HCT116 (cell line): ENCODE measurements around the gene DOCK3. TPM values are rescaled to one million over a fixed set of nuclear protein-coding genes. Genes with fewer than 3 reads are reported as not detected.

Source experiments
- ATAC-seq: fragments of 200-7000 bp; cut with Tn5 transposase; 2 replicates; pipeline ENCODE4 v1.9.1; 2020; ENCODE audit warnings: mild to moderate bottlenecking, moderate library complexity
- BruUV-seq: library from RNA; stranded (reverse); fragments of 400-500 nt; replicated peaks from 2 replicates; lab custom pipeline; 2021; lab: Mats Ljungman, UMichigan
- CTCF ChIA-PET: fragments of 300-600 bp; sonication (Branson Sonifier 250); formaldehyde crosslinking; loops from one replicate; lab custom pipeline; 2021; ENCODE audit warnings: antibody characterized with exemption; lab: Charles Lee
- POLR2A ChIA-PET: fragments of 300-600, 350-600 bp; sonication (Branson Sonifier 250); formaldehyde crosslinking; loops from one replicate; lab custom pipeline; 2021; ENCODE audit warnings: antibody characterized with exemption; lab: Charles Lee
- RAD21 ChIA-PET, 2 experiments: fragments of 300-600 bp; sonication (Branson Sonifier 250); formaldehyde crosslinking; loops; one replicate each; lab custom pipeline; 2023; ENCODE audit warnings: low total read pairs in 2 of 2; ENCODE audit not compliant: uncharacterized antibody in 2 of 2, unreplicated experiment in 2 of 2, low non-redundant PET in 1 of 2; lab: Charles Lee
- DNase-seq: peaks from one replicate; pipeline ENCODE4 v3.0.0-alpha.2; 2010; ENCODE audit warnings: low read depth, low spot score
- H2AFZ ChIP-seq: fragments of 200-600 bp; shearing (Covaris generic), sonication (generic); 2 replicates; pipeline ENCODE4 v1.6.1; 2017; ENCODE audit warnings: low read depth, mixed run types, mixed read lengths, antibody characterized with exemption, low read length; ENCODE audit not compliant: poor library complexity, severe bottlenecking
- H3K27ac ChIP-seq: 2 replicates; pipeline ENCODE4 v1.5.1; 2012; ENCODE audit warnings: low read depth, low read length
- H3K27me3 ChIP-seq: fragments of 200-600 bp; sonication (generic); 2 replicates; pipeline ENCODE4 v1.6.1; 2016; ENCODE audit warnings: mixed run types, low read length, mixed read lengths; ENCODE audit not compliant: insufficient read depth
- H3K36me3 ChIP-seq, 2 experiments: fragments of 200-500 bp in 1 of 2; fragments of 200-600 bp in 1 of 2; sonication (Bioruptor generic) in 1 of 2; sonication (generic) in 1 of 2; 2 replicates each; pipeline versions ENCODE4 v1.5.1 to v1.6.1; 2014 to 2016; ENCODE audit warnings: low read length in 2 of 2, inconsistent platforms in 1 of 2, mixed read lengths in 1 of 2, mixed run types in 1 of 2; ENCODE audit not compliant: insufficient read depth in 2 of 2, control insufficient read depth in 1 of 2
- H3K4me1 ChIP-seq, 2 experiments: fragments of 200-600 bp in 1 of 2; sonication (generic) in 1 of 2; 2 replicates each; pipeline versions ENCODE4 v1.5.1 to v1.6.1; 2012 to 2017; ENCODE audit warnings: low read length in 2 of 2, inconsistent platforms in 1 of 2, mild to moderate bottlenecking in 1 of 2, mixed read lengths in 1 of 2, mixed run types in 1 of 2, moderate library complexity in 1 of 2; ENCODE audit not compliant: insufficient read depth in 2 of 2, control insufficient read depth in 1 of 2
- H3K4me2 ChIP-seq: fragments of 200-600 bp; sonication (generic); 2 replicates; pipeline ENCODE4 v1.6.1; 2017; ENCODE audit warnings: mixed run types, low read length, mixed read lengths
- H3K4me3 ChIP-seq, 2 experiments: fragments of 200-600 bp in 1 of 2; sonication (generic) in 1 of 2; replicated peaks in 1 of 2; 2 replicates each; pipeline ENCODE4 v1.5.1; 2011 to 2016; ENCODE audit warnings: low read length in 2 of 2, control low read depth in 1 of 2, low read depth in 1 of 2, mild to moderate bottlenecking in 1 of 2, mixed read lengths in 1 of 2, mixed run types in 1 of 2
- H3K79me2 ChIP-seq: fragments of 200-600 bp; sonication (generic); 2 replicates; pipeline ENCODE4 v1.6.1; 2017; ENCODE audit warnings: mild to moderate bottlenecking, mixed run types, low read length, moderate library complexity, mixed read lengths; ENCODE audit not compliant: insufficient read depth
- H3K9ac ChIP-seq: fragments of 200-600 bp; sonication (generic); 2 replicates; pipeline ENCODE4 v1.6.1; 2016; ENCODE audit warnings: low read length, mixed read lengths
- H3K9me2 ChIP-seq: fragments of 200-600 bp; sonication (generic), shearing (Covaris generic); 2 replicates; pipeline ENCODE4 v1.6.1; 2017; ENCODE audit warnings: mixed run types, mild to moderate bottlenecking, moderate library complexity; ENCODE audit not compliant: insufficient read depth
- H3K9me3 ChIP-seq, 2 experiments: fragments of 200-500 bp in 1 of 2; fragments of 200-600 bp in 1 of 2; sonication (Bioruptor generic) in 1 of 2; sonication (generic) in 1 of 2; 2 replicates each; pipeline ENCODE4 v1.6.1; 2014 to 2017; ENCODE audit warnings: low read length in 2 of 2, mixed read lengths in 2 of 2, inconsistent platforms in 1 of 2, low read depth in 1 of 2, mild to moderate bottlenecking in 1 of 2, mixed run types in 1 of 2, moderate library complexity in 1 of 2; ENCODE audit not compliant: control insufficient read depth in 1 of 2, insufficient read depth in 1 of 2
- H4K20me1 ChIP-seq: fragments of 200-600 bp; sonication (generic), shearing (Covaris generic); 2 replicates; pipeline ENCODE4 v1.6.1; 2017; ENCODE audit warnings: mixed run types, mild to moderate bottlenecking, moderate library complexity; ENCODE audit not compliant: insufficient read depth
- ATF3 ChIP-seq: IDR thresholded peaks from 2 replicates; pipeline ENCODE4 v1.6.1; 2012
- CBX3 ChIP-seq: IDR thresholded peaks from 2 replicates; pipeline ENCODE4 v1.6.1; 2012; ENCODE audit warnings: low read depth
- CEBPB ChIP-seq: IDR thresholded peaks from 2 replicates; pipeline ENCODE4 v1.6.1; 2012; ENCODE audit warnings: low read depth
- CTCF ChIP-seq, 3 experiments: fragments of 200-600 bp in 1 of 3; sonication (generic) in 1 of 3; IDR thresholded peaks in 2 of 3; conservative IDR thresholded peaks in 1 of 3; 2 replicates each; pipeline ENCODE4 v1.5.1; 2012 to 2017; ENCODE audit warnings: low read depth in 2 of 3, low read length in 2 of 3, antibody characterized with exemption in 1 of 3, borderline replicate concordance in 1 of 3, control low read depth in 1 of 3, mild to moderate bottlenecking in 1 of 3, mixed read lengths in 1 of 3, mixed run types in 1 of 3, moderate library complexity in 1 of 3; ENCODE audit not compliant: insufficient read depth in 1 of 3
- EZH2 ChIP-seq: fragments of 200-600 bp; sonication (generic); IDR thresholded peaks from 2 replicates; pipeline ENCODE4 v1.6.1; 2017; ENCODE audit warnings: antibody characterized with exemption, mixed run types
- EZH2phosphoT487 ChIP-seq: fragments of 200-600 bp; IDR thresholded peaks from 2 replicates; pipeline ENCODE4 v1.6.1; 2018; ENCODE audit warnings: antibody characterized with exemption, borderline replicate concordance
- FOSL1 ChIP-seq: IDR thresholded peaks from 2 replicates; pipeline ENCODE4 v1.6.1; 2012; ENCODE audit warnings: low read depth
- JUND ChIP-seq: IDR thresholded peaks from 2 replicates; pipeline ENCODE4 v1.6.1; 2012
- RAD21 ChIP-seq: IDR thresholded peaks from 2 replicates; pipeline ENCODE4 v1.6.1; 2012; ENCODE audit warnings: low read depth, mild to moderate bottlenecking
- REST ChIP-seq: IDR thresholded peaks from 2 replicates; pipeline ENCODE4 v1.6.1; 2012; ENCODE audit warnings: low read depth
- SIN3A ChIP-seq: IDR thresholded peaks from 2 replicates; pipeline ENCODE4 v1.6.1; 2012; ENCODE audit warnings: low read depth
- SP1 ChIP-seq: IDR thresholded peaks from 2 replicates; pipeline ENCODE4 v1.6.1; 2012; ENCODE audit warnings: low read depth
- SRF ChIP-seq: IDR thresholded peaks from 2 replicates; pipeline ENCODE4 v1.6.1; 2012; ENCODE audit warnings: low read depth
- TCF7L2 ChIP-seq: IDR thresholded peaks from 2 replicates; pipeline ENCODE4 v1.7.0; 2011; ENCODE audit warnings: borderline replicate concordance, inconsistent platforms; ENCODE audit not compliant: insufficient read depth, insufficient read length; ENCODE audit errors: extremely low read depth
- ZBTB33 ChIP-seq: IDR thresholded peaks from 2 replicates; pipeline ENCODE4 v1.6.1; 2011; ENCODE audit warnings: mild to moderate bottlenecking, low read length, moderate library complexity; ENCODE audit not compliant: insufficient replicate concordance; ENCODE audit errors: extremely low read depth
- ZFX ChIP-seq: fragments of 450-650 bp; IDR thresholded peaks from 2 replicates; pipeline ENCODE4 v1.6.1; 2017
- ZNF274 ChIP-seq: fragments of 200-500 bp; sonication (Bioruptor generic); IDR thresholded peaks from 2 replicates; pipeline ENCODE4 v1.6.1; 2014; ENCODE audit warnings: mild to moderate bottlenecking, low read depth, low read length, inconsistent platforms
- intact Hi-C: fragments of 100-400 bp; cut with micrococcal nuclease; formaldehyde crosslinking; loops from 2 replicates; pipeline ENCODE4 v1.10.0; 2022
- total RNA-seq: library from RNA; stranded (reverse); gene quantifications from one replicate; pipeline ENCODE4 v1.2.1, GENCODE V29; 2021; ENCODE audit not compliant: unreplicated experiment

DOCK3 gene
- total RNA-seq, 1 experiment from 2014 or later, result 4.2 TPM

- CTCF ChIA-PET, result no interaction called here
- no peak for ATAC-seq
- H3K4me3 ChIP-seq, result no peak overlapping the region
- TF ChIP-seq ZNF274 (no peak), ZBTB33 (no peak), EZH2 (no peak), SP1 (no peak), ZFX (no peak), EZH2phosphoT487 (no peak), RAD21 (no peak), FOSL1 (no peak), REST (no peak), CEBPB (no peak), ATF3 (no peak), SIN3A (no peak), JUND (no peak), CBX3 (no peak), CTCF (IDR thresholded peaks at IDR 0.05 in 2 of 3, conservative IDR thresholded peaks at IDR 0.05 in 1 of 3; ENCODE audit: borderline replicate concordance in 1 of 3, insufficient read depth in 1 of 3, low read depth in 2 of 3, low read length in 2 of 3) (no peak), TCF7L2 (no peak), SRF (no peak)
- TF ChIP-seq, all 23 proteins: peak for 0
- Histone ChIP-seq H3K79me2 (no peaks in the 10 kb centered on the region), H3K27ac (no peak overlapping the region), H3K27me3 (no peaks in the 10 kb centered on the region), H2AFZ (no peak overlapping the region), H3K36me3 (no peaks in the 10 kb centered on the region), H3K4me2 (no peak overlapping the region), H3K9ac (no peak overlapping the region), H3K4me1 (peaks cover 0 to 4% of the 10 kb centered on the region in 2 experiments; a peak in 1 of 4 replicates), H4K20me1 (no peaks in the 10 kb centered on the region), H3K9me2 (no peaks in the 10 kb centered on the region), H3K9me3 (no peaks in the 10 kb centered on the region)
- POLR2A ChIA-PET, result no interaction called here
- BruUV-seq, result no TSS peak
- intact Hi-C loops, result no loop called here
- RAD21 ChIA-PET, result no interaction called here
- no peak for DNase-seq
Observed at GRCh38 chr3:51355891-51356578, 681.3 kb downstream of the DOCK3 start.
